ENCODE measurements around the gene PKP3.
"Not testable (repeated sequence)": the region's sequence is repeated elsewhere in the genome, so short reads cannot be mapped to it uniquely, and the experiment has no call there.

PKP3 gene

GRCh38 chr11:379205-380094, 14.6 kb upstream of the PKP3 start:
- no peak for DNase-seq

GRCh38 chr11:380095-380480, 13.9 kb upstream of the PKP3 start:
- no peak for DNase-seq

- DNase-seq = no peak
These were observed 13.5 kb upstream of the PKP3 start for GRCh38 chr11:380491-380890.

GRCh38 chr11:380996-381395, 13.0 kb upstream of the PKP3 start:
- DNase-seq = no peak

GRCh38 chr11:381501-382072, 12.4 kb upstream of the PKP3 start:
- no peak for DNase-seq

GRCh38 chr11:382081-382629, 11.9 kb upstream of the PKP3 start:
- DNase-seq = no peak

GRCh38 chr11:383431-383830, 10.6 kb upstream of the PKP3 start:
- DNase-seq = no peak

- no peak for DNase-seq
These were observed 9.5 kb upstream of the PKP3 start for GRCh38 chr11:384511-384910.

GRCh38 chr11:385594-386351, 8.2 kb upstream of the PKP3 start:
- no peak for DNase-seq

GRCh38 chr11:386483-386882, 7.5 kb upstream of the PKP3 start:
- no peak for DNase-seq

GRCh38 chr11:387193-387793, 6.7 kb upstream of the PKP3 start:
- no peak for DNase-seq

GRCh38 chr11:389369-389768, 4.6 kb upstream of the PKP3 start:
- DNase-seq = not testable (repeated sequence)

- DNase-seq = no peak
These were observed 3.8 kb upstream of the PKP3 start for GRCh38 chr11:390175-390574.

GRCh38 chr11:391117-392017, 2.6 kb upstream of the PKP3 start:
- no peak for DNase-seq

- DNase-seq = no peak
These were observed 1.8 kb upstream of the PKP3 start for GRCh38 chr11:392102-392777.

- DNase-seq = no peak
These were observed 583 bp upstream of the PKP3 start for GRCh38 chr11:393219-394033.

- no peak for DNase-seq
These were observed 1.0 kb downstream of the PKP3 start for GRCh38 chr11:394858-395655.

GRCh38 chr11:395866-396265, 1.9 kb downstream of the PKP3 start:
- DNase-seq = no peak

GRCh38 chr11:396511-396947, 2.5 kb downstream of the PKP3 start:
- no peak for DNase-seq
